ENCODE data around the gene NTMT1.
A peak's percentile ranks its signal among the peaks of the same experiment; 100 is the strongest.

NTMT1 gene

DNA sequence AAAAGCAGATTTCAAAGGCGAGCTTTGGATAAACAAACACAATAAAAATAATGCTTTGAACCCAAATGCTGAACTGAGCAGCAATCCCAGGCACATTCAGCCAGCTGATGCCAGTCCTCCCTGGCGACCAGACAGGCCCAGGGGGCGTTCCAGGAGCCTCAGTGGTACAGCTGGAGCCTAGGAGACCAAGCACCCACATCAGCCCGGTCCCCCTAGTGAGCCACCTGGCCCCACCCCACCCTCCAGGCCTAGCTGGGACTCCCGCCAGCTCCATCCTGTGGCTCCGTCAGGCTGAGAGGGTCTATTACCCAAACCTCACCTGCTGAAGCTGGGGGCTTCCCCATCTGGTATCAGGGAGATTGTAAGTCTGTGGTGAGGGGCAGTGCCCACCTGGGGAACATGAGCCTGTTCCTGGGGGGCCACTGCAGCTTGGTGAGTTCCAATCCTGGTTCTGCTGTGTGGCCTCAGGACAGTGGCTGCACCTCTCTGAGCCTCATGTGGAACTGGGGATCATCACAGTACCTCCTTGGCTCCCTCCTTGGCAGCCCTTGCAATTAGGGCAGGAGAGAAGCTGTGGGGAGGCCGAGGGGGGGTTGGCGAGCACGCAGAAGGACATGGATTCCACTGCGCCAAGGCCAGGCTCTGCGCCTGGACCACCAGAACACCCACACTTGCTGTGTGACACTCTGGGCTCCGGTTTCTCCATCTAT, 21.8 kb upstream of the NTMT1 start:
- no peak for ATAC-seq (ENCODE audit: low read depth)
- Histone ChIP-seq H3K36me3 (ENCODE audit: low read depth) (no peaks in the 10 kb centered on the region), H3K9me3 (ENCODE audit: severe bottlenecking) (no peaks in the 10 kb centered on the region), H3K27me3 (ENCODE audit: insufficient read depth, poor library complexity, severe bottlenecking) (no peaks in the 10 kb centered on the region), H3K4me3 (ENCODE audit: severe bottlenecking) (no peak overlapping the region), H3K4me1 (ENCODE audit: insufficient read depth, poor library complexity, severe bottlenecking) (peaks cover 6% of the 10 kb centered on the region), H3K27ac (ENCODE audit: poor library complexity, severe bottlenecking) (no peak overlapping the region)
- TF ChIP-seq, protein P1, sequence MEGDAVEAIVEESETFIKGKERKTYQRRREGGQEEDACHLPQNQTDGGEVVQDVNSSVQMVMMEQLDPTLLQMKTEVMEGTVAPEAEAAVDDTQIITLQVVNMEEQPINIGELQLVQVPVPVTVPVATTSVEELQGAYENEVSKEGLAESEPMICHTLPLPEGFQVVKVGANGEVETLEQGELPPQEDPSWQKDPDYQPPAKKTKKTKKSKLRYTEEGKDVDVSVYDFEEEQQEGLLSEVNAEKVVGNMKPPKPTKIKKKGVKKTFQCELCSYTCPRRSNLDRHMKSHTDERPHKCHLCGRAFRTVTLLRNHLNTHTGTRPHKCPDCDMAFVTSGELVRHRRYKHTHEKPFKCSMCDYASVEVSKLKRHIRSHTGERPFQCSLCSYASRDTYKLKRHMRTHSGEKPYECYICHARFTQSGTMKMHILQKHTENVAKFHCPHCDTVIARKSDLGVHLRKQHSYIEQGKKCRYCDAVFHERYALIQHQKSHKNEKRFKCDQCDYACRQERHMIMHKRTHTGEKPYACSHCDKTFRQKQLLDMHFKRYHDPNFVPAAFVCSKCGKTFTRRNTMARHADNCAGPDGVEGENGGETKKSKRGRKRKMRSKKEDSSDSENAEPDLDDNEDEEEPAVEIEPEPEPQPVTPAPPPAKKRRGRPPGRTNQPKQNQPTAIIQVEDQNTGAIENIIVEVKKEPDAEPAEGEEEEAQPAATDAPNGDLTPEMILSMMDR (IDR thresholded peaks at IDR 0.05; ENCODE audit: poor library complexity, severe bottlenecking): no peak
- no peak for DNase-seq (ENCODE audit: low spot score)

DNA sequence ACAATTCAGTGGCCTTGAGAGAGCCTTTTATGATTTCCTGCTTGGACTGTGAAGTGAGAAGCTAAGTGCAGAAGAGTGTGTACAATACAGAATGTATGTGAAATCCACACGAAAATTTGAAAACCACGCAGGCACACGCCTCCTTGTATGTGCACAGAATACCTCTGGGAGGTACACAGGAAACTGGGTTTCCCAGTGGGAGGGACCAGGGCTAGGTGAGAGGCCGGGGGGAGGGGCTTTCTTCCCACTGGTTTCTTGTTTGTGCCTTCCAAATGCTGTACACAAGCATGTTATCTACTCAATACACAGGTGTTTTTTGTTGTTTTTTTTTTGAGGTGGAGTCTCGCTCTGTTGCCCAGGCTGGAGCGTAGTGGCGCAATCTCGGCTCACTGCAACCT, 21.2 kb upstream of the NTMT1 start:
- no peaks in the 10 kb centered on the region for H3K9me3 ChIP-seq (ENCODE audit: severe bottlenecking)
- H3K27me3 ChIP-seq (ENCODE audit: insufficient read depth, poor library complexity, severe bottlenecking): no peaks in the 10 kb centered on the region
- DNase-seq (ENCODE audit: low spot score): no peak
- TF ChIP-seq, protein P1 (IDR thresholded peaks at IDR 0.05; ENCODE audit: poor library complexity, severe bottlenecking): no peak
- ATAC-seq (ENCODE audit: low read depth): no peak
- H3K36me3 ChIP-seq (ENCODE audit: low read depth): no peaks in the 10 kb centered on the region
- no peak overlapping the region for H3K4me3 ChIP-seq (ENCODE audit: severe bottlenecking)
- no peak overlapping the region for H3K27ac ChIP-seq (ENCODE audit: poor library complexity, severe bottlenecking)
- H3K4me1 ChIP-seq (ENCODE audit: insufficient read depth, poor library complexity, severe bottlenecking): peaks cover 6% of the 10 kb centered on the region

DNA sequence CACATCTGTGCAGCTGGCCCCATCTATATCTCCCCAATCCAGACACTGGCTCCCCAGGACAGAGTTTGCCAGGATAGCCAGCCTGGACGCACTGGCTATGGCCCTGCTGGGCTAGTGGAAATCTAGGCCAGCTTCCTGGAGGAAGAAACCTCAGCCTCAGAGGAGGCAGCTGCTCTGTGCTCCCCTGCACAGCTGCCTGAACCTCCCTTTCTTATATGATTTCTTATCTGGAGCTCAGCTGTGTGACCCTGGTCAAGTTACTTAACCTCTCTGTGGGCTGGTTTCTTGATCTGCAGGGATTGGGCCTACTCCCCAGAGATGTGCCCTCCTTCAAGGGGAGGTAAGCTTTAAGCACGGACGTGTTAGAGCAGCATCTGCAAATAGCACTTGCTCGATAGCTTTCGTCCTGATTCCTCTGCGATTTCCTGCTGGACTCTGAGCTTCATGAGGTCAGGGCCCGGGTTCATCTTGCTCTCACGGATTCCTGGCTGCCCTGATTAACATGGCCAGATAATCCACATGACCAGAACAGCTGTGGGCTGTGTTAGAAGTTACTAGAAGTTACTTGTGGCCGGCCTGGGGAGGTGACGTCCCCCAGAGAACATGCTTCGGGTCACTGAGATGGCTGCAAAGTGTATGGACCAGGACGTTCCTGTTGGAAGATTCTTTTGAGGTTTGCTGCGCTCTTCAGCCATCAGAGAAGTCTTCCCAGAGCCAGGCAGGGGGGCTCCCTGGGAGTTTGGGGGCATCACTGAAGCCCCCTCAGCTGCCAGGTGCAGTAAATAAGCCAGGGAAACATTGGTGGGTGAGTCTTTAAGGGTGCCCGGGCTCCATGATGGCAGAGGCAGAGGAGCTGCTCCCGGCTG, 19.6 kb upstream of the NTMT1 start:
- no peaks in the 10 kb centered on the region for H3K36me3 ChIP-seq (ENCODE audit: low read depth)
- peaks cover 6% of the 10 kb centered on the region for H3K4me1 ChIP-seq (ENCODE audit: insufficient read depth, poor library complexity, severe bottlenecking)
- TF ChIP-seq, protein P1 (IDR thresholded peaks at IDR 0.05; ENCODE audit: poor library complexity, severe bottlenecking): no peak
- no peaks in the 10 kb centered on the region for H3K9me3 ChIP-seq (ENCODE audit: severe bottlenecking)
- H3K27ac ChIP-seq (ENCODE audit: poor library complexity, severe bottlenecking): peak overlapping the region; percentile 26
- no peak for DNase-seq (ENCODE audit: low spot score)
- H3K27me3 ChIP-seq (ENCODE audit: insufficient read depth, poor library complexity, severe bottlenecking): no peaks in the 10 kb centered on the region
- ATAC-seq (ENCODE audit: low read depth): no peak
- H3K4me3 ChIP-seq (ENCODE audit: severe bottlenecking): no peak overlapping the region

DNA sequence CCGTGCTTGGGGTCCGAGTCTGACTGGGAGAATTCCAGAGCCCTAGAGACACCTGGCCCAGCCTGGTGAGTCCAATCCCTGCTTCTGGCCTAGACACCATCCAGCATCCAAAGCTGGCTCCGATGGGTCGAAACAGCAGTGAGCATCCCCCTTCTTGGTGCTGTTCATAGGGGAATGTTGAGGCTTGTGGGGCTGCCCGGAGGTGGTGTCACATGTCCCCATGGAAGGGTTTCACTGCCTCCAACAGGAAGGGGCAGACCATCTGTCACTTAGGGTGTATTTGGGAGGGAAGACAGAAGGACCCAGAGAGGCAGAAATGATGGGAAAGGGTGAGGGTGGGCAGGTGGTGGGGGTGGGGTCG, 19.0 kb upstream of the NTMT1 start:
- ATAC-seq (ENCODE audit: low read depth) (no peak), DNase-seq (ENCODE audit: low spot score) (peak; percentile 27)
- no peaks in the 10 kb centered on the region for H3K36me3 ChIP-seq (ENCODE audit: low read depth)
- H3K27ac ChIP-seq (ENCODE audit: poor library complexity, severe bottlenecking): peak overlapping the region; percentile 26
- peaks cover 6% of the 10 kb centered on the region for H3K4me1 ChIP-seq (ENCODE audit: insufficient read depth, poor library complexity, severe bottlenecking)
- no peak overlapping the region for H3K4me3 ChIP-seq (ENCODE audit: severe bottlenecking)
- H3K27me3 ChIP-seq (ENCODE audit: insufficient read depth, poor library complexity, severe bottlenecking): no peaks in the 10 kb centered on the region
- H3K9me3 ChIP-seq (ENCODE audit: severe bottlenecking): no peaks in the 10 kb centered on the region
- TF ChIP-seq, protein P1 (IDR thresholded peaks at IDR 0.05; ENCODE audit: poor library complexity, severe bottlenecking): no peak

Data from RWPE2 (cell line).